SK-N-SH treated with all-trans-retinoic acid at 6 μM for 48 hours (cell line): ENCODE data around the gene KIRREL3.

Experiments
- ATAC-seq: fragments of 200-7000 bp; cut with Tn5 transposase; 3 replicates; pipeline ENCODE4 v1.9.1; 2020; ENCODE audit warnings: mild to moderate bottlenecking, moderate library complexity
- ARNTL ChIP-seq: fragments of 450-650 bp; formaldehyde crosslinking; IDR thresholded peaks from 2 replicates; pipeline ENCODE4 v1.5.0; 2020; ENCODE audit warnings: low read depth, mild to moderate bottlenecking, moderate library complexity, borderline replicate concordance
- BACH2 ChIP-seq: fragments of 250-450 bp; sonication (Bioruptor Pico); IDR thresholded peaks from 2 replicates; pipeline ENCODE4 v1.9.0; 2021; ENCODE audit warnings: mild to moderate bottlenecking, borderline replicate concordance
- CREB5 ChIP-seq: fragments of 250-450 bp; sonication (Bioruptor Pico); IDR thresholded peaks from 2 replicates; pipeline ENCODE4 v1.5.1; 2020; ENCODE audit warnings: low read depth, mild to moderate bottlenecking, moderate library complexity
- CSDC2 ChIP-seq: fragments of 250-450 bp; sonication (Bioruptor Pico); IDR thresholded peaks from 2 replicates; pipeline ENCODE4 v1.5.0; 2020; ENCODE audit warnings: mild to moderate bottlenecking, moderate library complexity
- CSRNP3 ChIP-seq: fragments of 250-450 bp; sonication (Bioruptor Pico); IDR thresholded peaks from 2 replicates; pipeline ENCODE4 v1.5.1; 2021; ENCODE audit warnings: mild to moderate bottlenecking, moderate library complexity
- ESRRG ChIP-seq: fragments of 250-450 bp; sonication (Bioruptor Pico); IDR thresholded peaks from 2 replicates; pipeline ENCODE4 v1.6.1; 2021; ENCODE audit warnings: mild to moderate bottlenecking
- GLIS3 ChIP-seq: fragments of 250-450 bp; sonication (Bioruptor Pico); IDR thresholded peaks from 2 replicates; pipeline ENCODE4 v1.5.0; 2020; ENCODE audit warnings: mild to moderate bottlenecking, moderate library complexity
- ISL1 ChIP-seq: fragments of 250-450 bp; sonication (Bioruptor Pico); IDR thresholded peaks from 2 replicates; pipeline ENCODE4 v2.1.2; 2022; ENCODE audit warnings: mild to moderate bottlenecking, moderate library complexity
- OSR1 ChIP-seq: fragments of 250-450 bp; sonication (Bioruptor Pico); IDR thresholded peaks from 2 replicates; pipeline ENCODE4 v1.8.0; 2022; ENCODE audit warnings: moderate library complexity, mild to moderate bottlenecking, inconsistent platforms
- PATZ1 ChIP-seq: fragments of 250-450 bp; sonication (Bioruptor Pico); IDR thresholded peaks from 2 replicates; pipeline ENCODE4 v1.8.0; 2020; ENCODE audit warnings: mild to moderate bottlenecking, moderate library complexity, borderline replicate concordance
- POU6F1 ChIP-seq: fragments of 250-450 bp; sonication (Bioruptor Pico); IDR thresholded peaks from 2 replicates; pipeline ENCODE4 v1.8.0; 2021; ENCODE audit warnings: low read depth, mild to moderate bottlenecking, moderate library complexity, borderline replicate concordance
- PPARA ChIP-seq: fragments of 250-450 bp; sonication (Bioruptor Pico); IDR thresholded peaks from 2 replicates; pipeline ENCODE4 v1.5.0; 2020; ENCODE audit warnings: mild to moderate bottlenecking, borderline replicate concordance
- RARB ChIP-seq: fragments of 250-450 bp; sonication (Bioruptor Pico); IDR thresholded peaks from 2 replicates; pipeline ENCODE4 v1.8.0; 2021; ENCODE audit warnings: mild to moderate bottlenecking, moderate library complexity
- SNAI2 ChIP-seq: fragments of 250-450 bp; sonication (Bioruptor Pico); IDR thresholded peaks from 2 replicates; pipeline ENCODE4 v1.5.0; 2020; ENCODE audit warnings: mild to moderate bottlenecking, moderate library complexity
- TOX ChIP-seq: fragments of 250-450 bp; sonication (Bioruptor Pico); IDR thresholded peaks from 2 replicates; pipeline ENCODE4 v1.8.0; 2021; ENCODE audit warnings: mild to moderate bottlenecking, moderate library complexity, borderline replicate concordance
- TSHZ2 ChIP-seq: fragments of 250-450 bp; sonication (Bioruptor Pico); IDR thresholded peaks from 2 replicates; pipeline ENCODE4 v1.5.0; 2020; ENCODE audit warnings: mild to moderate bottlenecking, moderate library complexity
- ZC3H10 ChIP-seq: fragments of 250-450 bp; sonication (Bioruptor Pico); IDR thresholded peaks from 2 replicates; pipeline ENCODE4 v1.5.1; 2021; ENCODE audit warnings: mild to moderate bottlenecking, moderate library complexity
- ZFP3 ChIP-seq: fragments of 250-450 bp; sonication (Bioruptor Pico); IDR thresholded peaks from 2 replicates; pipeline ENCODE4 v1.5.0; 2020; ENCODE audit warnings: mild to moderate bottlenecking, moderate library complexity
- ZFP30 ChIP-seq: fragments of 450-650 bp; formaldehyde crosslinking; IDR thresholded peaks from 2 replicates; pipeline ENCODE4 v1.5.0; 2022; ENCODE audit warnings: mild to moderate bottlenecking, moderate library complexity
- ZNF70 ChIP-seq: fragments of 450-650 bp; formaldehyde crosslinking; IDR thresholded peaks from 2 replicates; pipeline ENCODE4 v1.5.0; 2020; ENCODE audit warnings: mild to moderate bottlenecking, moderate library complexity
- ZNF8 ChIP-seq: fragments of 450-650 bp; formaldehyde crosslinking; IDR thresholded peaks from 2 replicates; pipeline ENCODE4 v1.5.0; 2020; ENCODE audit warnings: mild to moderate bottlenecking, moderate library complexity

Gene KIRREL3

GRCh38 chr11:126929179-126930061 lies 71.2 kb downstream of the KIRREL3 start:
- ATAC-seq = peak; percentile 75
- TF ChIP-seq ISL1 (CRISPR knock-in tag) = no peak
- no peak for TF ChIP-seq TOX (CRISPR knock-in tag)
- TF ChIP-seq RARB = no peak
- no peak for TF ChIP-seq ESRRG (CRISPR knock-in tag)
- no peak for TF ChIP-seq CSDC2
- no peak for TF ChIP-seq ZC3H10 (CRISPR knock-in tag)
- no peak for TF ChIP-seq ZNF70 (CRISPR knock-in tag)
- no peak for TF ChIP-seq CSRNP3 (CRISPR knock-in tag)
- TF ChIP-seq BACH2 (CRISPR knock-in tag) = no peak
- TF ChIP-seq CREB5 = no peak
- no peak for TF ChIP-seq ZNF8 (CRISPR knock-in tag)
- no peak for TF ChIP-seq POU6F1
- TF ChIP-seq PATZ1 = no peak
- TF ChIP-seq ZFP30 (CRISPR knock-in tag) = no peak
- no peak for TF ChIP-seq OSR1 (CRISPR knock-in tag)
- TF ChIP-seq, all 23 proteins: peak for 0

GRCh38 chr11:126927623-126928022 lies 72.9 kb downstream of the KIRREL3 start:
- TF ChIP-seq ZNF70 (CRISPR knock-in tag) = no peak
- no peak for TF ChIP-seq ESRRG (CRISPR knock-in tag)
- no peak for TF ChIP-seq SNAI2 (CRISPR knock-in tag)
- TF ChIP-seq ZFP3 = no peak
- no peak for TF ChIP-seq ZNF8 (CRISPR knock-in tag)
- no peak for ATAC-seq

GRCh38 chr11:126926376-126926791 lies 74.2 kb downstream of the KIRREL3 start:
- no peak for ATAC-seq
- TF ChIP-seq CREB5 = no peak
- no peak for TF ChIP-seq ZC3H10 (CRISPR knock-in tag)
- TF ChIP-seq ZNF70 (CRISPR knock-in tag) = no peak
- TF ChIP-seq BACH2 (CRISPR knock-in tag) = no peak
- TF ChIP-seq ESRRG (CRISPR knock-in tag) = no peak
- TF ChIP-seq GLIS3 = no peak
- TF ChIP-seq POU6F1 = no peak
- TF ChIP-seq CSRNP3 (CRISPR knock-in tag) = no peak
- TF ChIP-seq CSDC2 = no peak
- no peak for TF ChIP-seq TSHZ2 (CRISPR knock-in tag)
- TF ChIP-seq SNAI2 (CRISPR knock-in tag) = no peak
- no peak for TF ChIP-seq PPARA (CRISPR knock-in tag)
- TF ChIP-seq ZFP3 = no peak
- no peak for TF ChIP-seq ARNTL
